Measurements from ENCODE around the gene ARSG.
"Not testable (repeated sequence)": the region's sequence is repeated elsewhere in the genome, so short reads cannot be mapped to it uniquely, and the experiment has no call there.

ARSG gene

GRCh38 chr17:68375566-68375965, 84.3 kb downstream of the ARSG start:
- H3K4me3 ChIP-seq (ENCODE audit: low read depth, low read length, poor library complexity, severe bottlenecking): no peak overlapping the region
- H3F3A ChIP-seq (ENCODE audit: insufficient read depth, low read length): no peaks in the 10 kb centered on the region
- no peak overlapping the region for H3K4me2 ChIP-seq (ENCODE audit: low read length)
- H4K20me1 ChIP-seq (ENCODE audit: insufficient read depth, low read length): no peaks in the 10 kb centered on the region
- no peak overlapping the region for H3K27ac ChIP-seq (ENCODE audit: low read depth, low read length, poor library complexity, severe bottlenecking)
- no peaks in the 10 kb centered on the region for H3K27me3 ChIP-seq (ENCODE audit: insufficient read depth, low read length)
- H3K9me2 ChIP-seq (ENCODE audit: low read depth, low read length): no peaks in the 10 kb centered on the region
- no peaks in the 10 kb centered on the region for H3K79me2 ChIP-seq (ENCODE audit: insufficient read depth, low read length)
- H3K4me1 ChIP-seq (ENCODE audit: insufficient read depth, low read length, severe bottlenecking): no peaks in the 10 kb centered on the region
- H2AFZ ChIP-seq (ENCODE audit: low read length): no peak overlapping the region
- H3K36me3 ChIP-seq (ENCODE audit: insufficient read depth, low read length): no peaks in the 10 kb centered on the region
- TF ChIP-seq EZH2 (IDR thresholded peaks at IDR 0.05; ENCODE audit: borderline replicate concordance, low read length) (no peak), CTCF (IDR thresholded peaks at IDR 0.05; ENCODE audit: low read length) (no peak)
- H3K9ac ChIP-seq (ENCODE audit: low read length): no peak overlapping the region
- H3K9me3 ChIP-seq (ENCODE audit: low read length): no peaks in the 10 kb centered on the region

- not testable (repeated sequence) for H2AFZ ChIP-seq (ENCODE audit: low read length); H3K79me2 ChIP-seq (ENCODE audit: insufficient read depth, low read length); H3K9ac ChIP-seq (ENCODE audit: low read length); H3K4me2 ChIP-seq (ENCODE audit: low read length); H3K9me2 ChIP-seq (ENCODE audit: low read depth, low read length); H3K9me3 ChIP-seq (ENCODE audit: low read length); H3K4me1 ChIP-seq (ENCODE audit: insufficient read depth, low read length, severe bottlenecking); H4K20me1 ChIP-seq (ENCODE audit: insufficient read depth, low read length); H3K36me3 ChIP-seq (ENCODE audit: insufficient read depth, low read length); H3K4me3 ChIP-seq (ENCODE audit: low read depth, low read length, poor library complexity, severe bottlenecking); H3F3A ChIP-seq (ENCODE audit: insufficient read depth, low read length); H3K27ac ChIP-seq (ENCODE audit: low read depth, low read length, poor library complexity, severe bottlenecking); H3K27me3 ChIP-seq (ENCODE audit: insufficient read depth, low read length)
Measured at GRCh38 chr17:68376178-68376577, 84.9 kb downstream of the ARSG start.

DNA sequence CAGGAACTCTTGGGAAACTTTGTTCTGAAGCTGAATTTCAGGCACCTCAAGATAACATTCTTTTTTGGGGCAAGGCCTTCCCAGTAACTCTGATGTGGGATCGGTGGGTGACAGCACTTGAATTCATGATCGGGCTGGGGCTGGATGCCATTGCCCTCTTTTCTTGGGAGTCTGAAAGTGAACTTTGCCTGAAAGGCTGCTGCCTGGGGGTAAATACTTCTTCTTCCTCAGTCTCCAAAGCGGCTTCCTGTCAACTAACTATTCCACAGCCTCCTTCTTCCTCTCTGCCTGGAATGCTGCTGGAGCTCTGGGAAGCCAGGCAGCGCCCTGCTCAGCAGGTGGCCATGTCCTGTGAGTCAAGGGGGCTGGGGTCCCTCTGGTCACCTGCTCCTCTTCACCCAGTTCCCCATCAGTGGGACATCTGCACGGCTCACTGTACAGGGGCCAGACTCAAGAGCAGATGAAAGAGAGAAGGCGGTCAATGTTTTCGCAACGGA, 86.5 kb downstream of the ARSG start:
- no peaks in the 10 kb centered on the region for H3K27me3 ChIP-seq (ENCODE audit: insufficient read depth, low read length)
- H3K9me2 ChIP-seq (ENCODE audit: low read depth, low read length): no peaks in the 10 kb centered on the region
- H3F3A ChIP-seq (ENCODE audit: insufficient read depth, low read length): no peaks in the 10 kb centered on the region
- H3K4me3 ChIP-seq (ENCODE audit: low read depth, low read length, poor library complexity, severe bottlenecking): no peak overlapping the region
- H3K79me2 ChIP-seq (ENCODE audit: insufficient read depth, low read length): no peaks in the 10 kb centered on the region
- no peaks in the 10 kb centered on the region for H3K9me3 ChIP-seq (ENCODE audit: low read length)
- no peaks in the 10 kb centered on the region for H3K36me3 ChIP-seq (ENCODE audit: insufficient read depth, low read length)
- no peak overlapping the region for H3K27ac ChIP-seq (ENCODE audit: low read depth, low read length, poor library complexity, severe bottlenecking)
- no peaks in the 10 kb centered on the region for H4K20me1 ChIP-seq (ENCODE audit: insufficient read depth, low read length)
- H3K9ac ChIP-seq (ENCODE audit: low read length): no peak overlapping the region
- TF ChIP-seq CTCF (IDR thresholded peaks at IDR 0.05; ENCODE audit: low read length): no peak
- H2AFZ ChIP-seq (ENCODE audit: low read length): no peak overlapping the region
- H3K4me2 ChIP-seq (ENCODE audit: low read length): no peak overlapping the region
- no peaks in the 10 kb centered on the region for H3K4me1 ChIP-seq (ENCODE audit: insufficient read depth, low read length, severe bottlenecking)

DNA sequence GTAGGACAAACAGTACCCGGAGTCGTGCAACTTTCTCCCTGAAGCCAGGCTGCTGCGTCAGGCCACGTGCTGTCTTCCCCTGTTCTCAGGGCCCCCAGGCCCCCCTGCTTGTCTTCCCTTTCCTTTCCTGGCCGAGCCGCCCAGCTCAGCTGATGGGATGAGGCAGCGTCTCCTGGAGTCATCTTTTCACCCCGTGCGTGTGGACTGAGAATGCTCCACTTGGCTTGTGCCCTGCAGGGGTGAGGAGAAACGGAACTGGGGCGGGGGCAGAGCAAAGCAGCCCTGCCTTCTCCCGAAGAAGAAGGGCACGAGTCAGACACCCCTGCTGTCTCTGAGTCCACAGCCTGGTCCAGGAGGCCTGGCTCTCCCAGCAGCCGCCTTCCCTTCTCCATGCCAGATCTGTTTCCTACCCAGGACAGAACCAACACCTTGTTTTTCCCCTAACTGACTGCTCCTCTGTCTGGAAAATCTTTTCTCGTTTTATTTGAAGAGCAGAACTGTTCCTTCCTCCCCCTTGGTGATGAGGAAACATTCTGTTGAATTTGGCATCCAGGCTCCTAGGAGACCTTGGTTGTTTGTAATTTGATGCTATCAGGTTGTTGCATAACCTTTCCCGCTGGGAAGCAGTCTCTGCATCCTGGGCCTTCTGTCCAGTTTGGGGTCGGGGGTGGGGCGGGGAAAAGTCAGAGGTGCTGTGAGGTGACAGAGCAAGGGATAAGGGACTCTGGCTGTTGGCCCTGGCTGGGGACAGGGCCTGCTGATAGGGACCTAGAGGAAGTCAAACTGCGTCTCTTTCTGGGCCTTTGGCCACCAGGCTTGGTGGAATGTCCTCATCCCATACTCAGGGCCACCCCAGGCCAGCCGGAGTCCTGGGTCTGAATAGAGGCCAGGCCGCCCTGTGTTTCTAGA, 87.2 kb downstream of the ARSG start:
- TF ChIP-seq CTCF (IDR thresholded peaks at IDR 0.05; ENCODE audit: low read length): no peak
- TF ChIP-seq EZH2 (IDR thresholded peaks at IDR 0.05; ENCODE audit: borderline replicate concordance, low read length): no peak
- no peak overlapping the region for H3K27ac ChIP-seq (ENCODE audit: low read depth, low read length, poor library complexity, severe bottlenecking)
- no peaks in the 10 kb centered on the region for H4K20me1 ChIP-seq (ENCODE audit: insufficient read depth, low read length)
- no peaks in the 10 kb centered on the region for H3K9me2 ChIP-seq (ENCODE audit: low read depth, low read length)
- H3K79me2 ChIP-seq (ENCODE audit: insufficient read depth, low read length): no peaks in the 10 kb centered on the region
- no peaks in the 10 kb centered on the region for H3K4me1 ChIP-seq (ENCODE audit: insufficient read depth, low read length, severe bottlenecking)
- no peaks in the 10 kb centered on the region for H3K27me3 ChIP-seq (ENCODE audit: insufficient read depth, low read length)
- no peak overlapping the region for H3K4me3 ChIP-seq (ENCODE audit: low read depth, low read length, poor library complexity, severe bottlenecking)
- no peaks in the 10 kb centered on the region for H3K9me3 ChIP-seq (ENCODE audit: low read length)
- no peak overlapping the region for H2AFZ ChIP-seq (ENCODE audit: low read length)
- H3F3A ChIP-seq (ENCODE audit: insufficient read depth, low read length): no peaks in the 10 kb centered on the region
- no peak overlapping the region for H3K9ac ChIP-seq (ENCODE audit: low read length)
- no peak overlapping the region for H3K4me2 ChIP-seq (ENCODE audit: low read length)
- H3K36me3 ChIP-seq (ENCODE audit: insufficient read depth, low read length): no peaks in the 10 kb centered on the region

Measured in OCI-LY1 (cell line).